Measurements from ENCODE around the gene SLC8A3.

DNA sequence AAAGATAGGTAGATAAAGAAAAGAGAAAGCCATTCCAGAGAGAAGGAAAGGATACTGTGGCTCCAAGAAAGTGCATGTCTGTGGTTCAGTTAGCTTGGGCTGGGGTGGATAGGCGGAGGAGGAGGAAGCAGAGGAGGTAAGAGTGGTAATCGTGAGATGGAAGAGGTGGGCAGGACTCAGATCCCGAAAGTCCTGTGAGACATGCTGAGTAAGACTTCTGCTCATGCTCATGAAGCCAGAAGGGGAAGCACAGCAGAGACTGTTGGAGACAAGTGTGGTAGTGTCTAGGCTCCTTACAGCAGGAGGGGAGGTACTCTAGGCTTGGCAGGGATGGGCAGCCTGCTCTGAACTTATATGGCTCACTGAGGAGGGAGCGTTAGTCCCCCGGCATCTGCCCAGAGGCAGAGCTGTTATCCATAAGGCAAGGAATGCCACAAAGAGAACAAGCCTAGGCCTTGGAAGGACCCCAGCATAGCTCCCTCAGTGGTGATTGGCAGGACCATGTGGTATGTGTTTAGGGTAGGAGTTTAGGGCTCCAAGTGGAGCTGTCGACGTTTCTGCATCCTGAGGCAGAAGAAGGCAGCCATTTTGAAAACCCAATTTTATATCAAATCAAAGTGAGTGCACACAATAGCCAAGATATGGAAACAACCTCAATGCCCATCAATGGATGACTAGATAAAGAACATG lies 174.2 kb downstream of the SLC8A3 start:
- TF ChIP-seq, protein P1, sequence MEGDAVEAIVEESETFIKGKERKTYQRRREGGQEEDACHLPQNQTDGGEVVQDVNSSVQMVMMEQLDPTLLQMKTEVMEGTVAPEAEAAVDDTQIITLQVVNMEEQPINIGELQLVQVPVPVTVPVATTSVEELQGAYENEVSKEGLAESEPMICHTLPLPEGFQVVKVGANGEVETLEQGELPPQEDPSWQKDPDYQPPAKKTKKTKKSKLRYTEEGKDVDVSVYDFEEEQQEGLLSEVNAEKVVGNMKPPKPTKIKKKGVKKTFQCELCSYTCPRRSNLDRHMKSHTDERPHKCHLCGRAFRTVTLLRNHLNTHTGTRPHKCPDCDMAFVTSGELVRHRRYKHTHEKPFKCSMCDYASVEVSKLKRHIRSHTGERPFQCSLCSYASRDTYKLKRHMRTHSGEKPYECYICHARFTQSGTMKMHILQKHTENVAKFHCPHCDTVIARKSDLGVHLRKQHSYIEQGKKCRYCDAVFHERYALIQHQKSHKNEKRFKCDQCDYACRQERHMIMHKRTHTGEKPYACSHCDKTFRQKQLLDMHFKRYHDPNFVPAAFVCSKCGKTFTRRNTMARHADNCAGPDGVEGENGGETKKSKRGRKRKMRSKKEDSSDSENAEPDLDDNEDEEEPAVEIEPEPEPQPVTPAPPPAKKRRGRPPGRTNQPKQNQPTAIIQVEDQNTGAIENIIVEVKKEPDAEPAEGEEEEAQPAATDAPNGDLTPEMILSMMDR (IDR thresholded peaks at IDR 0.05; ENCODE audit: poor library complexity) = no peak
- TF ChIP-seq EZH2 (IDR thresholded peaks at IDR 0.05; ENCODE audit: borderline replicate concordance) = no peak
- TF ChIP-seq EZH2phosphoT487 (IDR thresholded peaks at IDR 0.05; ENCODE audit: low read depth, severe bottlenecking, unreplicated experiment) = no peak

Measured in hepatocyte (in vitro differentiated cells).